GM12878 (cell line): ENCODE results near the gene OTUD4. TPM values are rescaled to one million over a fixed set of nuclear protein-coding genes. Genes with fewer than 3 reads are reported as not detected.

Experiments
- ATAC-seq: fragments of 200-7000 bp; cut with Tn5 transposase; 3 replicates; pipeline ENCODE4 v1.9.1; 2020; ENCODE audit warnings: mild to moderate bottlenecking, moderate library complexity
- BruUV-seq: library from RNA; stranded (reverse); fragments of 400-500 nt; replicated peaks from 2 replicates; lab custom pipeline; 2021; lab: Mats Ljungman, UMichigan
- CTCF ChIA-PET: fragments of 300-600 bp; sonication (Branson Sonifier 250); formaldehyde crosslinking; extraction: SDS; loops from one replicate; lab custom pipeline; 2021; ENCODE audit warnings: inconsistent platforms; lab: Yijun Ruan, JAX
- POLR2A ChIA-PET: fragments of 350-600 bp; formaldehyde crosslinking; extraction: SDS; loops from one replicate; lab custom pipeline; 2021; ENCODE audit warnings: inconsistent platforms; lab: Charles Lee
- RAD21 ChIA-PET: fragments of 300-600 bp; sonication (Branson Sonifier 250); formaldehyde crosslinking; loops from one replicate; lab custom pipeline; 2023; ENCODE audit warnings: antibody characterized with exemption; ENCODE audit not compliant: unreplicated experiment; lab: Charles Lee
- SMC1A ChIA-PET: fragments of 300-600 bp; sonication (Branson Sonifier 250); formaldehyde crosslinking; loops from one replicate; lab custom pipeline; 2023; ENCODE audit not compliant: unreplicated experiment, uncharacterized antibody; lab: Charles Lee
- DNase-seq: peaks from one replicate; pipeline ENCODE4 v3.0.0-alpha.2; 2011; ENCODE audit warnings: low read depth, low spot score
- FAIRE-seq: peaks from 3 replicates; lab custom pipeline; 2011; peaks lifted over from hg19 to GRCh38; lab: Jason Lieb, UNC
- H2AFZ ChIP-seq: 2 replicates; pipeline ENCODE4 v1.6.0; 2011; ENCODE audit warnings: low read depth, low read length, control low read depth; ENCODE audit not compliant: control insufficient read depth
- H3K27ac ChIP-seq: 2 replicates; pipeline ENCODE4 v1.5.1; 2011; ENCODE audit warnings: control low read depth; ENCODE audit not compliant: control insufficient read depth, insufficient read depth
- H3K27me3 ChIP-seq, 2 experiments: replicated peaks in 1 of 2; 2 replicates each; pipeline versions ENCODE4 v1.6.0 to v1.6.1; 2011; ENCODE audit warnings: low read length in 1 of 2; ENCODE audit not compliant: control insufficient read depth in 2 of 2, insufficient read depth in 2 of 2
- H3K36me3 ChIP-seq, 2 experiments: 2 replicates each; pipeline ENCODE4 v1.5.1; 2011; ENCODE audit warnings: low read length in 1 of 2; ENCODE audit not compliant: control insufficient read depth in 2 of 2, insufficient read depth in 2 of 2
- H3K4me1 ChIP-seq: 2 replicates; pipeline ENCODE4 v1.6.1; 2011; ENCODE audit warnings: mild to moderate bottlenecking, low read length, moderate library complexity, mixed read lengths; ENCODE audit not compliant: control insufficient read depth, insufficient read depth
- H3K4me2 ChIP-seq: 2 replicates; pipeline ENCODE4 v1.6.0; 2011; ENCODE audit warnings: control low read depth; ENCODE audit not compliant: control insufficient read depth, insufficient read depth
- H3K4me3 ChIP-seq: fragments of 200-600 bp; sonication (generic); 2 replicates; pipeline ENCODE4 v1.5.1; 2016
- H3K79me2 ChIP-seq: 2 replicates; pipeline ENCODE4 v1.6.0; 2011; ENCODE audit warnings: low read length; ENCODE audit not compliant: control insufficient read depth, insufficient read depth
- H3K9ac ChIP-seq: 2 replicates; pipeline ENCODE4 v1.8.0; 2011; ENCODE audit warnings: low read length, control low read depth, mixed read lengths; ENCODE audit not compliant: control insufficient read depth, insufficient read depth
- H3K9me3 ChIP-seq: replicated peaks from 3 replicates; pipeline ENCODE4 v1.5.1; 2011; ENCODE audit warnings: mild to moderate bottlenecking, low read length; ENCODE audit not compliant: control insufficient read depth, insufficient read depth
- H4K20me1 ChIP-seq: 2 replicates; pipeline ENCODE4 v1.6.0; 2011; ENCODE audit not compliant: control insufficient read depth, insufficient read depth
- ATF2 ChIP-seq: IDR thresholded peaks from 2 replicates; pipeline ENCODE4 v1.6.1; 2012; ENCODE audit warnings: low read length, inconsistent platforms
- BMI1 ChIP-seq: fragments of 450-650 bp; IDR thresholded peaks from 2 replicates; pipeline ENCODE4 v1.6.1; 2016; ENCODE audit warnings: mild to moderate bottlenecking, moderate library complexity, borderline replicate concordance
- CBFB ChIP-seq: IDR thresholded peaks from 2 replicates; pipeline ENCODE4 v1.6.1; 2016; ENCODE audit warnings: antibody characterized with exemption, low read depth
- CREM ChIP-seq: IDR thresholded peaks from 2 replicates; pipeline ENCODE4 v1.6.1; 2014; ENCODE audit warnings: antibody characterized with exemption, low read depth
- E2F4 ChIP-seq: IDR thresholded peaks from 2 replicates; pipeline ENCODE4 v1.6.1; 2012; ENCODE audit warnings: low read depth, low read length, improper control_type of control experiment
- IRF3 ChIP-seq: fragments of 450-650 bp; IDR thresholded peaks from 2 replicates; pipeline ENCODE4 v1.6.1; 2014; ENCODE audit warnings: mild to moderate bottlenecking
- JUNB ChIP-seq: IDR thresholded peaks from 2 replicates; pipeline ENCODE4 v1.6.1; 2016; ENCODE audit warnings: antibody characterized with exemption, mild to moderate bottlenecking
- KAT2A ChIP-seq: conservative IDR thresholded peaks from 2 replicates; pipeline ENCODE4 v1.6.1; 2011; ENCODE audit warnings: low read depth, low read length; ENCODE audit not compliant: control insufficient read depth
- POLR2AphosphoS2 ChIP-seq: IDR thresholded peaks from 2 replicates; pipeline ENCODE4 v1.6.1; 2011; ENCODE audit warnings: low read depth, mild to moderate bottlenecking, low read length, improper control_type of control experiment, moderate library complexity
- RFX5 ChIP-seq: IDR thresholded peaks from 2 replicates; pipeline ENCODE4 v1.6.1; 2011; ENCODE audit warnings: low read depth, low read length, improper control_type of control experiment
- SMAD5 ChIP-seq: IDR thresholded peaks from 2 replicates; pipeline ENCODE4 v1.6.1; 2016; ENCODE audit warnings: antibody characterized with exemption, low read depth
- SMC3 ChIP-seq: IDR thresholded peaks from 2 replicates; pipeline ENCODE4 v1.6.1; 2011; ENCODE audit warnings: low read length, improper control_type of control experiment, borderline replicate concordance
- USF2 ChIP-seq: IDR thresholded peaks from 2 replicates; pipeline ENCODE4 v1.6.1; 2011; ENCODE audit warnings: low read depth, low read length, improper control_type of control experiment, borderline replicate concordance
- WGBS: methylation state at CpG from one replicate; pipeline ENCODE4 v1.1.6; 2016; ENCODE audit warnings: low lambda C conversion rate; ENCODE audit not compliant: insufficient replicate concordance, insufficient coverage; ENCODE audit errors: missing lambda C conversion rate; 5-methylcytosine and 5-hydroxymethylcytosine counted together
- in situ Hi-C: fragments of 300-500 bp; cut with MboI; formaldehyde crosslinking; loops from 9 replicates; pipeline ENCODE4 v1.14.3; 2018; ENCODE audit warnings: mixed read lengths
- intact Hi-C: fragments of 100-400 bp; cut with micrococcal nuclease; formaldehyde crosslinking; loops from one replicate; pipeline ENCODE4 v1.14.2; 2022; ENCODE audit not compliant: unreplicated experiment
- polyA plus RNA-seq, 11 experiments: library from polyadenylated mRNA; depleted of rRNA in 4 of 11; unstranded in 6 of 11; stranded (reverse) in 5 of 11; fragments of >200 nt; fragmentation: Nextera tagmentation in 4 of 11; fragmentation: Illumina TruSeq in 1 of 11; extraction: Ambion mirVana in 4 of 11; extraction: Trizol in 1 of 11; gene quantifications; 1 replicate in 1 of 11; 2 replicates in 10 of 11; pipeline versions ENCODE4 v1.2.1 to v1.2.3, GENCODE V29; 2011 to 2016; ENCODE audit warnings: inconsistent platforms in 2 of 11, missing spikeins in 2 of 11, low read depth in 1 of 11
- total RNA-seq, 4 experiments: library from RNA; depleted of rRNA in 3 of 4; stranded (reverse); fragments of >200 nt in 3 of 4; fragmentation: Illumina TruSeq in 1 of 4; extraction: Trizol in 1 of 4; gene quantifications; 2 replicates each; pipeline versions ENCODE4 v1.2.1 to v1.2.3, GENCODE V29; 2013 to 2021

The OTUD4 gene
- total and polyA plus RNA-seq, 10 of the 15 experiments (the other 5 are each of a cell fraction or from before 2014, with no cell fraction given), result 2.2 to 26.3 (median 14.2) TPM

GRCh38 chr4:145196747-145197146 lies 16.4 kb upstream of the OTUD4 start:
- no peak overlapping the region for H3K4me2 ChIP-seq
- ChIA-PET RAD21 (no interaction called here), POLR2A (interaction anchor here (0.7 to 0.9 kb wide), 2 partner anchors 10 to 16 kb away, joined by 3 to 4 read pairs; partner anchors contain the start of gene OTUD4), CTCF (interaction anchor here (1.0 to 1.7 kb wide), 2 partner anchors 10 to 29 kb away, joined by 3 to 4 read pairs; no protein-coding TSS in a partner anchor), SMC1A (interaction anchor here (0.9 to 3.1 kb wide), 3 partner anchors 10 to 37 kb away, joined by 4 to 9 read pairs (median 5); no protein-coding TSS in a partner anchor)
- H3K4me3 ChIP-seq, result no peak overlapping the region
- H3K79me2 ChIP-seq, result no peaks in the 10 kb centered on the region
- no peak for ATAC-seq
- H3K27me3 ChIP-seq, result peaks cover 0 to 2% of the 10 kb centered on the region in 2 experiments; a peak in 1 of 4 replicates
- no peak overlapping the region for H3K27ac ChIP-seq
- intact Hi-C loops (no loop called here), in situ Hi-C loops (no loop called here)
- BruUV-seq, result no TSS peak
- no peak overlapping the region for H3K9ac ChIP-seq
- H3K36me3 ChIP-seq, result no peaks in the 10 kb centered on the region
- TF ChIP-seq CREM, result no peak
- TF ChIP-seq SMAD5, result no peak
- no peak for TF ChIP-seq ATF2
- no peak for TF ChIP-seq KAT2A
- TF ChIP-seq CBFB, result no peak
- no peak for TF ChIP-seq RFX5
- TF ChIP-seq BMI1, result no peak
- no peak for TF ChIP-seq SMC3
- no peak for TF ChIP-seq E2F4
- TF ChIP-seq IRF3, result no peak
- TF ChIP-seq POLR2AphosphoS2, result no peak
- TF ChIP-seq JUNB, result no peak
- no peak for TF ChIP-seq USF2
- peaks cover 10% of the 10 kb centered on the region for H3K4me1 ChIP-seq
- no peak for FAIRE-seq
- no peak overlapping the region for H2AFZ ChIP-seq
- H3K9me3 ChIP-seq, result no peaks in the 10 kb centered on the region
- no peak for DNase-seq
- no peaks in the 10 kb centered on the region for H4K20me1 ChIP-seq
- WGBS, result 67% methylated on average over 3 of the region's 3 CpGs
